Measurements from ENCODE around the gene SCD5. TPM values are rescaled to one million over a fixed set of nuclear protein-coding genes. Genes with fewer than 3 reads are reported as not detected.

The SCD5 gene
- total RNA-seq, 2 experiments from 2014 or later = 1.3 to 1.7 TPM

DNA sequence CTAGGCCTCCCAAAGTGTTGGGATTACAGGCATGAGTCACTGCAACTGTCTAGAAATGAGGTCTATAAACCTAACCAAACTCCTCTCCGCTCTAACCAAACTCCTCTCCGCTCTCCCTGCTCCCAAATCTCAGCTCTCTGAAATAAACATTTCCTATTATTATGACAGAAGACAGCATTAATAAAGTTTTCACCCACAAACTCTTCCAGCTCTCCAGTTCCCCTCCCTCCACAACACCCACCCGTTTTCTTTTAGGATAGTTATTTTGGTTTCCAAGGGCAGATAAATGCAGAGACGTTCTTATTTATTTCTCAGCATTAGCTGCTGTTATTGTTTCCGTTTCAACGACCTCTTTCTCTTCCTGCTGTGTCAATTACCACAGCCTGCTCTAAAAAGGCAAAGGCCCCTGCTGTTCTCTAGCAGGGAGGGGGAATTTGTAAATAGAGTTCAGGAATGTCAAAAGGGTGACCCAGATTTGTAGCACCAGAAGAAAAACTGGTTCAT is 13.3 kb upstream of the SCD5 start:
- POLR2A ChIA-PET = no interaction called here
- ATAC-seq = no peak
- Mint-ChIP-seq H3K36me3 (ENCODE audit: low read depth) (no peaks in the 10 kb centered on the region), H3K4me3 (no peak overlapping the region), H3K27me3 (no peaks in the 10 kb centered on the region), H3K9me3 (ENCODE audit: low read depth) (peaks cover 2% of the 10 kb centered on the region), H3K27ac (no peak overlapping the region), H3K4me1 (no peaks in the 10 kb centered on the region)
- intact Hi-C loops (cut with DNase I, micrococcal nuclease) = no loop called here
- DNase-seq = no peak
- CTCF ChIA-PET = interaction anchor here (0.6 kb wide), 1 partner anchor 422 kb away, joined by 3 read pairs; no protein-coding TSS in a partner anchor

DNA sequence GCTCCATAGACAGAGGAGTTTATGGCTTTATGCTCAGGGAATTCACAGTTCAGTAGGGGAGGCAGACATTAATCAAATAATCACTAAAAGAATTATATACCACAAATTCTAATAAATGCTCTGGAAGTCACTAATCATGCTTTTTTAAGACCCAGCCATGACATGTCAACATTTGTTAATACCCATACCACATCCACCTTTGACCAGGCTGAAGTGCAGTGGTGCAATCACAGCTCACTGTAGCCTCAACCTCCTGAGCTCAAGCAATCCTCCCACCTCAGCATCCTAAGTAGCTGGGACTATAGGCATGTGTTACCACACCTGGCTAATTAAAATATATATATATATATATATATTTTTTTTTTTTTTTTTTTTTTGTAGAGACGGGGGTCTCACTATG is 12.8 kb upstream of the SCD5 start:
- no peaks in the 10 kb centered on the region for H3K4me1 Mint-ChIP-seq
- ChIA-PET CTCF (interaction anchor here (0.6 kb wide), 1 partner anchor 422 kb away, joined by 3 read pairs; no protein-coding TSS in a partner anchor), POLR2A (no interaction called here)
- DNase-seq (no peak), ATAC-seq (no peak)
- intact Hi-C loops (cut with DNase I, micrococcal nuclease) = no loop called here
- H3K9me3 Mint-ChIP-seq (ENCODE audit: low read depth) = peaks cover 2% of the 10 kb centered on the region
- no peaks in the 10 kb centered on the region for H3K27me3 Mint-ChIP-seq
- no peak overlapping the region for H3K4me3 Mint-ChIP-seq
- no peaks in the 10 kb centered on the region for H3K36me3 Mint-ChIP-seq (ENCODE audit: low read depth)
- H3K27ac Mint-ChIP-seq = no peak overlapping the region

DNA sequence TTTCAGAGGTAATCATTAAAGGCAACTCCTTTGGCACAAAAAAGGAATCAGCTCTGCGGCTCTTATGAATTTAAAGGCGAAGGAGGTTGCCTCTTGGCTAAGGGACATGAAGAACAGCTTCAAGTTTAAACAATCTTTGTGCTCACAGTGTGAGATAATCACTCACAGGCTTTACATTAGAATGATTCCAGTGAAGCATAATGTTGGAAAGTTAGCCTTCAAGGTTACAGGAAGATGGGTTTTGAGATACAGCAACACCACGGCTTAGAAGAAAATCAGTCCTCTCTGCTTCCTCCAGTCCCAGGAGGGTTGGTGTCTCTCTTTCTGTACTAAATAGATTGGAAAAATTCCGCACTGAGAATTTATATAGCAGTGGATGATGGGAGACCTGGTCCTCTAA is 11.6 kb upstream of the SCD5 start:
- Mint-ChIP-seq H3K36me3 (ENCODE audit: low read depth) (no peaks in the 10 kb centered on the region), H3K27ac (no peak overlapping the region), H3K4me1 (no peaks in the 10 kb centered on the region), H3K4me3 (no peak overlapping the region), H3K27me3 (no peaks in the 10 kb centered on the region), H3K9me3 (ENCODE audit: low read depth) (peaks cover 2% of the 10 kb centered on the region)
- ChIA-PET CTCF (no interaction called here), POLR2A (no interaction called here)
- ATAC-seq (no peak), DNase-seq (no peak)
- intact Hi-C loops (cut with DNase I, micrococcal nuclease) = no loop called here

DNA sequence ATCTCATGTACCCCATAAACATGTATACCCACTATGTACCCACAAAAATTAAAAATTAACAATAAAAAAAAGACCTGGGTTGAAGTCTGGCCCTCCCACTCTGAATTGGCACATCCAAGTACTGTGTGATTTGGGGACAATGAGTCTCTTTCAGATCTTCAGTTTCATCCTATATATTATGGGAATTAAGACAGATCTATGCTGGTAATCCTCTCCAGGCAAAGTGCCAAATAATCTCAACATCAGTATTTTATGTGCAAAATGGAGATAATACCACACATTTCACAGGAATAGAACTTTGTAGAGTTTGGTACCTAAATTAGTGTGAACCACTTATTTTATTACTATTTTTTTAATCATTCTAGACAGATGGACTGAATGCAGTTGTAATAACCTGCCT is 11.0 kb upstream of the SCD5 start:
- ChIA-PET POLR2A (no interaction called here), CTCF (no interaction called here)
- no peaks in the 10 kb centered on the region for H3K36me3 Mint-ChIP-seq (ENCODE audit: low read depth)
- no peak overlapping the region for H3K27ac Mint-ChIP-seq
- H3K27me3 Mint-ChIP-seq = no peaks in the 10 kb centered on the region
- H3K9me3 Mint-ChIP-seq (ENCODE audit: low read depth) = peaks cover 2% of the 10 kb centered on the region
- H3K4me1 Mint-ChIP-seq = no peaks in the 10 kb centered on the region
- ATAC-seq (no peak), DNase-seq (no peak)
- H3K4me3 Mint-ChIP-seq = no peak overlapping the region
- intact Hi-C loops (cut with DNase I, micrococcal nuclease) = no loop called here

DNA sequence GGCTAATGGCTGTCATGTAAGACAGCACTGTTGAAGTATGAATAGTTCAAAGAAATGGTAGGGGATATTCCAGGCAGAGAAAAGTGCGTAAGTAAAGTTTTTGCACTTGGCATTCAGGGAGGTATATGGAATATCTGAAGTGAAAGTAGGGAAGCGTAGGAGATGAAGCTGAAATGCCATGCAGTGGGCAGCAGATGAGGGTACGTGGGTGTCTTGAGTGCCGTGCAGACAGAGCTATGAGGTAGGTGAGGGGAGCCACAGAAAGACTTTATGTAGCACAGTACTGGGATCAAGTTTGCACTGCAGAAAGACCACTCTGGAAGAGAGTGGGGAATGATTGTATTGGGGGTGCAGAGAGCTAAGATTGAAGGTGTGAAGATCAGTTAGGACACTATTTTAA is 5.2 kb upstream of the SCD5 start:
- H3K27me3 Mint-ChIP-seq = peaks cover 26% of the 10 kb centered on the region
- POLR2A ChIA-PET = no interaction called here

DNA sequence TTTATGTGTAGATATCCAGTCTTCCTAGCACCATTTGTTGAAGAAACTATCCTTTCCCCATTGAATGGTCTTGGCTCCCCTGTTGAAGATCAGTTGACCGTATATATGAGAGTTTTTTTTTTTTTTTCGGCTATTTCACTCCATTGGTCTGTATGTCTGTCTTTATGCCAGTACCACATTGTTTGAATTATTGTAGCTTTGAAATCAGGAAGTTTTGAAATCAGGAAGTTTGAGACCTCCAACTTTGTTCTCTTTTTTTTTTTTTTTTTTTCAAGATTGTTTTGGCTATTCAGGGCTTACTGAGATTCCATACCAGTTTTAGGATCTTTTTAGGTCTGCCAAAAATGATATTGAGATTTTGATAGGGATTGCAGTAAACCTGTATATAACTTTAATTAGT is 4.3 kb upstream of the SCD5 start:
- H3K4me3 Mint-ChIP-seq = no peak overlapping the region
- H3K4me1 Mint-ChIP-seq = peaks cover 10% of the 10 kb centered on the region
- no peaks in the 10 kb centered on the region for H3K9me3 Mint-ChIP-seq (ENCODE audit: low read depth)
- ChIA-PET CTCF (interaction anchor here (0.6 kb wide), 1 partner anchor 1263 kb away, joined by 3 read pairs; no protein-coding TSS in a partner anchor), POLR2A (interaction anchor here (0.6 kb wide), 2 partner anchors 9 to 96 kb away, joined by 3 to 11 read pairs; no protein-coding TSS in a partner anchor)
- H3K27ac Mint-ChIP-seq = no peak overlapping the region
- no peak for DNase-seq
- intact Hi-C loops (cut with DNase I, micrococcal nuclease) = no loop called here
- no peaks in the 10 kb centered on the region for H3K36me3 Mint-ChIP-seq (ENCODE audit: low read depth)
- peaks cover 26% of the 10 kb centered on the region for H3K27me3 Mint-ChIP-seq
- ATAC-seq = no peak

More for the DNA sequence above, 5.2 kb upstream of the SCD5 start:
- H3K9me3 Mint-ChIP-seq (ENCODE audit: low read depth) = peaks cover 1% of the 10 kb centered on the region
- H3K4me3 Mint-ChIP-seq = no peak overlapping the region
- CTCF ChIA-PET = interaction anchor here (1.7 kb wide), 1 partner anchor 15 kb away, joined by 5 read pairs; no protein-coding TSS in a partner anchor
- no peak overlapping the region for H3K27ac Mint-ChIP-seq
- intact Hi-C loops (cut with DNase I, micrococcal nuclease) = no loop called here
- ATAC-seq = no peak
- no peaks in the 10 kb centered on the region for H3K36me3 Mint-ChIP-seq (ENCODE audit: low read depth)
- peaks cover 8% of the 10 kb centered on the region for H3K4me1 Mint-ChIP-seq
- no peak for DNase-seq

DNA sequence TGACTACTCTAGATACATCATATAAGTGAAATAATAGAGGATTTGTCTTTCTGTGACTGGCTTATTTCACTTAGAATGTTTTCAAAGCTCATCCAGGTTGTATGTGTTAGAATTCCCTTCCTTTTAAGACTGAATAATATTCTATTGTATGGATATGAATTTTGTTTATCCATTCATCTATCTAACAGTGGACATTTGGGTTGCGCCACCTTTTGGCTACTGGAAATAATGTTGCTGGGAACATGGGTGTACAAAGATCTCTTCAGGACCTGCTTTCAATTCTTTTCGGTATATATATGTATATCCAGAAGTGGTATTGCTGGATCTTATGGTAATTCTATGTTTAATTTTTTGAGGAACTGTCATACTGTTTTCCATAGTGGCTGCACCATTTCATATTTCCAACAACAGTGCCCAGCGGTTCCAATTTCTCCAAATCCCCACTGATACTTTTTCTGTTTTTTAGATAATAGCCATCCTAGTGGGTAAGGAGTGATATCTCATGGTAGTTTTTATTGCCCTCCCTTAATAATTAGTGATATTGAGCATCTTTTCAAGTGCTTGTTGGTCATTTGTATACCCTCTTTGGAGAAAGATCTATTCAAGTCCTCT is 3.4 kb upstream of the SCD5 start:
- Mint-ChIP-seq H3K36me3 (ENCODE audit: low read depth) (no peaks in the 10 kb centered on the region), H3K27me3 (peaks cover 33% of the 10 kb centered on the region), H3K4me1 (peaks cover 17% of the 10 kb centered on the region), H3K9me3 (ENCODE audit: low read depth) (no peaks in the 10 kb centered on the region), H3K4me3 (no peak overlapping the region), H3K27ac (no peak overlapping the region)
- no peak for ATAC-seq
- DNase-seq = peak; percentile 7
- CTCF ChIA-PET = no interaction called here
- intact Hi-C loops (cut with DNase I, micrococcal nuclease) = no loop called here
- POLR2A ChIA-PET = no interaction called here

DNA sequence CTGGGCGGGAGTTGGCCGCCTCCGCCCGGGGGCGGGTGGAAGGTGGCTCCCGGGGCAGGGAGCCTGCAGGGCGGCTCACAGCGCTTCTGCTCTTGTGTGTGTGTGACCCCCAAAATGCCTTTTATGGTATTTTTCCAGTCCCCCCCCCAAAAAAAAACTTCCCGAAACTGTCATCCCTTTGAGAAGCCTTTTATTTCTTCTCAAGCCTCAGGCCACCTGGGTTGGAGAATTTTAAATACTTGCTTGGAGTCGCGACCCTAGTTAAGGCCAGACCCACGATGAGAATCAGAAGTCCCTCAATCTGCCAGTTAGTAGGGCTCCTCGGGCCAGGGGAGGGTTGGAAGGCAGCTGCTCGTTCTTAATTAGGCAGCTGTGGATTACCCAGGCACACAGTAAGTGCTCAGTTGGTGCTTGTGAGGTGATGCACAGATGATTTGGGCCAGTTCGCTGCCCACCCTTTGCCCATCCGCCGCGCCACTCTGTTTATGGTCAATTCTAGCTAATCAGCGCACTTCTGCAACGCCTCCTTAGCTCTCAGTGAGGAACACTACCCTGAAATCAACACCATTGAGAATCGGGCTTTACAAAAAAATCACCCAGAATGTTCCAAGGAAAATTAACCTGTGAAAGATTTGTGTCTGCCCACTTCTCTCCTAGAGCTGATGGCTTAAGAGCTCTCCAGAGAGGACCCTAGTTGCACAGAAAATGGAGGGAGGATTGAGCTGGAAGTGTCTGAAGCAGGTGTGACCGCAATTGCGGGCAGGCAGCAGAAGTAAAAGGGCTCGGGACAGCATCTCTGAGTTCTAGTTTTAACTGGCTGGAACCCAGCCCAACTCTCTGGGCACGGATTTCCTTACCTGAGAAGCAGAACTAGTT is 648 bp upstream of the SCD5 start:
- DNase-seq (peak; percentile 19), ATAC-seq (peak; percentile 39)
- peaks cover 42% of the 10 kb centered on the region for H3K27me3 Mint-ChIP-seq
- H3K36me3 Mint-ChIP-seq (ENCODE audit: low read depth) = no peaks in the 10 kb centered on the region
- POLR2A ChIA-PET = interaction anchor here (0.5 kb wide), 1 partner anchor 168 kb away, joined by 4 read pairs; no protein-coding TSS in a partner anchor
- CTCF ChIA-PET = interaction anchor here (0.7 to 2.2 kb wide), 6 partner anchors 13 to 329 kb away, joined by 3 to 8 read pairs (median 3); partner anchors contain the start of gene LIN54
- intact Hi-C loops (cut with DNase I, micrococcal nuclease) = no loop called here
- H3K4me1 Mint-ChIP-seq = peaks cover 17% of the 10 kb centered on the region
- H3K27ac Mint-ChIP-seq = no peak overlapping the region
- peak overlapping the region; percentile 68 for H3K4me3 Mint-ChIP-seq
- H3K9me3 Mint-ChIP-seq (ENCODE audit: low read depth) = no peaks in the 10 kb centered on the region

DNA sequence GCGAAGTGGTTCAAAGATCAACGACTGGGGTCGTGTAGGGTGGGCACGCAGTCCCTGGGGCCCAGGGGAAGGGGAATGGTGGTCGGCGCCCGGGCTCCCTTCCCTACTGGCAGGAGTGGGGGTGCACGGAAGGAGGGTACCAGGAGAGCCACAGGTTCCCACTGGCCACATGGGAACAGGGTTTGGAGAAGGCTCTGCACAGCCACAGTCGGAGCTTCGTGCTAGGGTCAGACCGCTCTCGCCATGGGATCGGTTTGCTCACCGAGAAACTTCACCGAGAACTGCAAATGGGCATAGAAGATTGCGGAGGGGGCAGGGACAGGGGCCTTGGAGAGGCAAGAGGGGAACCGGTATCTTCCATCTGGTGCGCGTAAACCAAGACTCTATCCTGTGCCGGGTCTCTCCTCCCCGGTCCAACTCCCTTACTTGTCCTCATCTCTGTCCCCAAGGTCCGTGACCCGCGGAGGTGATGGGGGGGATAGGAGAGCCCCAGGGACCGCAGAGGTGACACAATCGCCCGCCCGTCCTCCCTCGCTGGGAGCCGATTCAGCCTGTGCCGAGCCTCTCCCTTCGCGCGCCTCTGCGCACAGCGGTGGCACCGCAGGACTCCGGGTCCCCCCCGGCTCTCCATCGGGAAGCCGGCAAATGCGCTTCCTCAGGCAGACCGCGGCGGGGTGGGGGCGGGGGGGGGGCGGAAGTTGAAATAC is 1.0 kb downstream of the SCD5 start:
- POLR2A ChIA-PET = interaction anchor here (0.6 kb wide), 1 partner anchor 63 kb away, joined by 5 read pairs; no protein-coding TSS in a partner anchor
- ATAC-seq (no peak), DNase-seq (peak; percentile 38)
- peak overlapping the region; percentile 64 for H3K4me3 Mint-ChIP-seq
- peaks cover 17% of the 10 kb centered on the region for H3K4me1 Mint-ChIP-seq
- H3K27me3 Mint-ChIP-seq = peaks cover 42% of the 10 kb centered on the region
- intact Hi-C loops (cut with DNase I, micrococcal nuclease) = no loop called here
- no peaks in the 10 kb centered on the region for H3K9me3 Mint-ChIP-seq (ENCODE audit: low read depth)
- CTCF ChIA-PET = interaction anchor here (0.7 to 2.2 kb wide), 4 partner anchors 10 to 501 kb away, joined by 3 to 8 read pairs (median 4); no protein-coding TSS in a partner anchor
- H3K36me3 Mint-ChIP-seq (ENCODE audit: low read depth) = no peaks in the 10 kb centered on the region
- no peak overlapping the region for H3K27ac Mint-ChIP-seq

DNA sequence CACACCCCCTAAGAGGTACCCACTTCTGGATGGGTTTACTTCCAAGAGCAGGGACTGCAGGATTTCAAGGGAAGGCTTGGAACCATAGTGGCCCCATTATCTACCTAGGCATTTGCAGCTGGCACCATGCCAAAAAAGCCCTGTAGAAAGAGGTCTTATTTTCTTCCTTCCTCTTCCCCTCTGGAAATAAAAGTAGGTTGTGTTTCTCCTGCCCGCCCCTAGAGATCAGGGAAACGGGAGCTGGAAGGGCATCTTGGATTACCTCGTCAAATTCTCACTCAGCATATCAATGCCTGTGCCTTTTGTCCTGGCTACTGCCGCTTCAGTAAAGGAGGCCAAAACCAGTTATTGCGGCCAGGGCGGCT is 1.6 kb downstream of the SCD5 start:
- DNase-seq (peak; percentile 16), ATAC-seq (no peak)
- intact Hi-C loops (cut with DNase I, micrococcal nuclease) = no loop called here
- Mint-ChIP-seq H3K36me3 (ENCODE audit: low read depth) (no peaks in the 10 kb centered on the region), H3K4me1 (peaks cover 17% of the 10 kb centered on the region), H3K27ac (no peak overlapping the region), H3K9me3 (ENCODE audit: low read depth) (no peaks in the 10 kb centered on the region), H3K4me3 (peak overlapping the region; percentile 64), H3K27me3 (peaks cover 39% of the 10 kb centered on the region)
- POLR2A ChIA-PET = no interaction called here
- CTCF ChIA-PET = interaction anchor here (0.7 to 1.0 kb wide), 4 partner anchors 11 to 502 kb away, joined by 3 to 4 read pairs (median 3); no protein-coding TSS in a partner anchor

DNA sequence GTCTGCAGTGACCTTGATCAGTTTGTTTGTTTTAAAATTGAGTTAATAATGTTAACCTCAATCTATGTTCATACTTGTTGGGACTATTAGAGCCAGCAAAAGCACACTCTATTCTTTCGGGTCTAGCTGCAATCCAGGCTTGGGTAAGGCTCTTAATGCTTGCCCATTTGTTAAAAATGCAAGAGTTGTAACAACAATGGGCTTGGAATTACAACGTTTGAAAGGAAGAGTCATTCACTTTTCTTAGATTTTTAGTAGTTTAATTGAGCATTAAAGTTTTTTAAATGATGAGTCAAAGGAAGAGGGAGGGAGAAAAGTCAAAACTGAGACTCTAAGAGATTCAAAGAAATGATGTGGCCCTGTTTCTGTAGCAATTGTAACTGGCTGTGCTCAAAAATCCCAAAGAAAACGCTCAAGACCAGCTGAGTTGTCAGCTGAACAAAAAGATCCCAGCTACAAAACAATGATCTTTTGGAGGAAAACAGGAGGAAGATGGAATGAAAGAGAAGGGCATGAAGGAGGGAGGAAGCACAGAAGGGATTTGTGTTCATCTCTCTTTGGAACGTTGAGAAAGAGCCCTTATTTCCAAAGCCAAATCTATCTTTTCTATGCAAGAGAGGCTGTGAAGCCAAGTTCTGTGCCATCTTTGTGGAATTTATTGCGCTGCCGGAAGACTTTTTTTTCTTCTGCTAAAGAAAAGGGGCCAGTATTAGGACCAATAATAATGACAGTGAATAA is 5.5 kb downstream of the SCD5 start:
- Mint-ChIP-seq H3K27ac (no peak overlapping the region), H3K4me1 (peaks cover 7% of the 10 kb centered on the region), H3K36me3 (ENCODE audit: low read depth) (no peaks in the 10 kb centered on the region), H3K9me3 (ENCODE audit: low read depth) (no peaks in the 10 kb centered on the region), H3K27me3 (peaks cover 20% of the 10 kb centered on the region), H3K4me3 (no peak overlapping the region)
- DNase-seq = no peak
- ATAC-seq = no peak
- POLR2A ChIA-PET = interaction anchor here (0.6 kb wide), 1 partner anchor 10 kb away, joined by 11 read pairs; no protein-coding TSS in a partner anchor
- intact Hi-C loops (cut with DNase I, micrococcal nuclease) = no loop called here
- CTCF ChIA-PET = no interaction called here
